ENCODE measurements around the gene KRTAP5-1. TPM values are rescaled to one million over a fixed set of nuclear protein-coding genes. Genes with fewer than 3 reads are reported as not detected.
A peak's percentile ranks its signal among the peaks of the same experiment; 100 is the strongest.

The KRTAP5-1 gene
- total RNA-seq, 1 donor from 2014 or later: not detected

DNA sequence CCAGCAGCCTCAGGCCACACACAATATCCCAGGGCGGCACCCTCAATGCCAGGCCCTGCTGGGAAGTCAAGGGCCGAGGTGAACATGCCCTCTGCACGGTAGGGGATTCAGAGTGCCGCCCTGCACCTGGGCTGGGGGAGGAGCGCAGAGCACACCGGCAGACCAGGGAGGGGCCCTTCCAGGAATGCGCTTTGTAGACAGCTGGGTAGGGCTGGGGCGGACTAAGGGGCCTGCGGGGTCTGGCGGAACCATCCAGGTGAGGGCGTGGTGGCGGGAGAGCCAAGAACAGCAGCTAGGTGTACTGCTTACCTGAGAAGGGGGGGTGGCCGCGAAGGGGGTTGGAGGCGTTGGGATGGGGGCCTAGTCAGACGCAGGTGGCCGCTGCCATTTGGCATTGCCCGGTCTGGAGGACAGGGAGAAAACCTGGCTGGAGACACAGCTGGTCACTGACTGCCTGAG is 39.0 kb downstream of the KRTAP5-1 start:
- H3K4me1 Mint-ChIP-seq (ENCODE audit: low read depth): no peaks in the 10 kb centered on the region
- peak; percentile 39 for DNase-seq (ENCODE audit: low spot score, unreplicated experiment)
- no peaks in the 10 kb centered on the region for H3K9me3 Mint-ChIP-seq (ENCODE audit: low read depth)
- peak overlapping the region; percentile 33 for H3K27ac Mint-ChIP-seq
- H3K36me3 Mint-ChIP-seq (ENCODE audit: insufficient read depth): no peaks in the 10 kb centered on the region
- peaks cover 52% of the 10 kb centered on the region for H3K27me3 Mint-ChIP-seq
- TF ChIP-seq, protein P1, sequence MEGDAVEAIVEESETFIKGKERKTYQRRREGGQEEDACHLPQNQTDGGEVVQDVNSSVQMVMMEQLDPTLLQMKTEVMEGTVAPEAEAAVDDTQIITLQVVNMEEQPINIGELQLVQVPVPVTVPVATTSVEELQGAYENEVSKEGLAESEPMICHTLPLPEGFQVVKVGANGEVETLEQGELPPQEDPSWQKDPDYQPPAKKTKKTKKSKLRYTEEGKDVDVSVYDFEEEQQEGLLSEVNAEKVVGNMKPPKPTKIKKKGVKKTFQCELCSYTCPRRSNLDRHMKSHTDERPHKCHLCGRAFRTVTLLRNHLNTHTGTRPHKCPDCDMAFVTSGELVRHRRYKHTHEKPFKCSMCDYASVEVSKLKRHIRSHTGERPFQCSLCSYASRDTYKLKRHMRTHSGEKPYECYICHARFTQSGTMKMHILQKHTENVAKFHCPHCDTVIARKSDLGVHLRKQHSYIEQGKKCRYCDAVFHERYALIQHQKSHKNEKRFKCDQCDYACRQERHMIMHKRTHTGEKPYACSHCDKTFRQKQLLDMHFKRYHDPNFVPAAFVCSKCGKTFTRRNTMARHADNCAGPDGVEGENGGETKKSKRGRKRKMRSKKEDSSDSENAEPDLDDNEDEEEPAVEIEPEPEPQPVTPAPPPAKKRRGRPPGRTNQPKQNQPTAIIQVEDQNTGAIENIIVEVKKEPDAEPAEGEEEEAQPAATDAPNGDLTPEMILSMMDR (IDR thresholded peaks at IDR 0.05; ENCODE audit: unreplicated experiment): no peak
- peak overlapping the region; percentile 45 for H3K4me3 Mint-ChIP-seq (ENCODE audit: low read depth)

DNA sequence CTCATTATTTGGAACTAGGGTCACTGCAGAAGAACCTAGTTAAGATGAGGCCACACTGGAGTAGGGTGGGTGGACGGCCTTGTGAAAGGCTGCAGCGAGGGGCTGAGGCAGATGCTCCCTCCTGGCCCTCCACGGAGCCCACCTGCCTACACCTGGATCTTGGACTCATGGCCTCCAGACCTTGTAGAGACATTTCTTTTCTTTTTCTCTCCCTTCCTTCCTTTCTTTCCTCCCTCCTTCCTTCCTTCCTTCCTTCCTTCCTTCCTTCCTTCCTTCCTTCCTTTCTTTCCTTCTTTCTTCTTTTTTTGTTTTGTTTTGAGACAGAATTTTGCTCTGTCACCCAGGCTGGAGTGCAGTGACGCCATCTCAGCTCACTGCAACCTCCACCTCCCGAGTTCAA is 39.7 kb downstream of the KRTAP5-1 start:
- H3K27me3 Mint-ChIP-seq: peaks cover 52% of the 10 kb centered on the region
- DNase-seq (ENCODE audit: low spot score, unreplicated experiment): no peak
- TF ChIP-seq, protein P1 (IDR thresholded peaks at IDR 0.05; ENCODE audit: unreplicated experiment): no peak
- H3K4me3 Mint-ChIP-seq (ENCODE audit: low read depth): no peak overlapping the region
- no peak overlapping the region for H3K27ac Mint-ChIP-seq
- H3K9me3 Mint-ChIP-seq (ENCODE audit: low read depth): no peaks in the 10 kb centered on the region
- no peaks in the 10 kb centered on the region for H3K36me3 Mint-ChIP-seq (ENCODE audit: insufficient read depth)
- no peaks in the 10 kb centered on the region for H3K4me1 Mint-ChIP-seq (ENCODE audit: low read depth)

DNA sequence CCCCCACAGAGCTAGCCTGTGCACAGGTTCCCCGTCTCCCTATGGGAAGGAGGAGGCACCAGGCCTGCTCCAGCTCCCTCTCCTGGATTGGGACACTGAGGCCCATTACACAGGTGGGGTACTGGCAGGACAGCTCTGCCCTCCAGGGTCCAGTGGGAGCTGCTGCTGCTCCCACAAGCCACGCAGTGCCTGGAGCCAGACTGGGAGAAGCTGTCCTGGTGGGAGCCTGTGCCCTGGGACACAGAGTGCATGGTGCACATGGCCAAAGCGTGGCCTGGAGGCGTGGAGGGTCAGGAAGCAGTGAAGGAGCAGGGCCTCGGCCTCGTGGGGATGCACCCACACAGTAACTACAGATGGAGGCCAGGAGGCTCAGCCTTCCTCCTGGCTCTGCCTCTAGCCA is 40.5 kb downstream of the KRTAP5-1 start:
- Mint-ChIP-seq H3K4me3 (ENCODE audit: low read depth) (no peak overlapping the region), H3K27me3 (peaks cover 52% of the 10 kb centered on the region)

DNA sequence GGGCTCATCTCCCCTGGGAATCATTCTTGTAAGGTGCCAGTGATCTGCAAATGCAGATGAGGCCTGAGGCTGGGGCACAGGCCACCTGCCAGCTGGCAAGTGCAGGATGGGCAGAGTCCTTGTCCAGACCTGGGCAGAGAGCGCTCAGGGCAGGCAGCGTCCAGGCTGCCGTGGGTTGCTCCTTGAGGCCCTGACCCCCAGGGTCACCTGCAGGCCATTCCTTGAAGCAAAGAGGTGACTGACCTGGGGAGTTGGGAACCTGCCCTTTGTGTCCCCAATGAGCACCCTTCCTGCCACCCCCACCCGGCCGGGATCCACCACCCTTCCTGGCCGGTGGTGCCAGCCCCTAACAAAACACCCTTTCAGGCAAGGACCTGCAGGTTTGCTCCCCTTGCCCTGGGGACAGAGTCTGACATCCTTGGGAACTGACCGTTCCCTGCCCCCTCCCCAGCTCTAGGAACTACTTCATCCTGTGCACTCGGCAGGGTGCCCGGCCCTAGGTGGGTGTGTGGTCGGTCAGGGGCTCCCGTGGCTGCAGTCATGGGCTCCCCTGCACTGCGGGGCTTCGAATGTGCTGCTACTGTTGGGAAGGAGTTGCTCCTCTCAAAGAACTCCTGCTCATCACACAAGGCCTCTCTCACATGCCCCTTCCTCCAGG is 41.3 kb downstream of the KRTAP5-1 start:
- Mint-ChIP-seq H3K4me3 (ENCODE audit: low read depth) (no peak overlapping the region), H3K36me3 (ENCODE audit: insufficient read depth) (no peaks in the 10 kb centered on the region), H3K27me3 (peaks cover 48% of the 10 kb centered on the region), H3K9me3 (ENCODE audit: low read depth) (no peaks in the 10 kb centered on the region), H3K4me1 (ENCODE audit: low read depth) (no peaks in the 10 kb centered on the region), H3K27ac (no peak overlapping the region)
- DNase-seq (ENCODE audit: low spot score, unreplicated experiment): no peak
- TF ChIP-seq, protein P1 (IDR thresholded peaks at IDR 0.05; ENCODE audit: unreplicated experiment): no peak

More for the DNA sequence above, 40.5 kb downstream of the KRTAP5-1 start:
- DNase-seq (ENCODE audit: low spot score, unreplicated experiment): no peak
- Mint-ChIP-seq H3K27ac (no peak overlapping the region), H3K4me1 (ENCODE audit: low read depth) (no peaks in the 10 kb centered on the region), H3K9me3 (ENCODE audit: low read depth) (no peaks in the 10 kb centered on the region), H3K36me3 (ENCODE audit: insufficient read depth) (no peaks in the 10 kb centered on the region)
- TF ChIP-seq, protein P1 (IDR thresholded peaks at IDR 0.05; ENCODE audit: unreplicated experiment): no peak

DNA sequence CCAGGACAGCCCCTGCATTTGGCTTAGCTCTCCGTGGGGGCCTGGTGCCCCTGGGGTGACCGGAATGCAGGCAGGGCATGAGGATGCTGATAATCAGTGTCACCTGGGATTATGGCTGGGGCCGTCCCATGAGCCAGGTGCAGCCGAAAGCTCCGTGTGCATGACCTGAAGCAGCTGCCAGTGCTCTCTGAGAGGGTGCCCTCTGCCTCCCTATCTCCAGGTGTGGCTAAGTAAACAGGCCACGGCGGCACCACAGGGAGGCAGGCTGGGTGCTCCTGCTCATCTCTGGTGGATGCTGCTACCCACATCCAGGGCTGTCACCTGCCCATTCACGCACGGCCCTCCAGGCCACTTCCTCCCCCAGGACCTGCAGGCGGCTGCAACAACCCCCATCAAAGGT is 42.8 kb downstream of the KRTAP5-1 start:
- Mint-ChIP-seq H3K4me3 (ENCODE audit: low read depth) (no peak overlapping the region), H3K27me3 (peaks cover 54% of the 10 kb centered on the region), H3K4me1 (ENCODE audit: low read depth) (no peaks in the 10 kb centered on the region), H3K9me3 (ENCODE audit: low read depth) (no peaks in the 10 kb centered on the region), H3K36me3 (ENCODE audit: insufficient read depth) (no peaks in the 10 kb centered on the region), H3K27ac (no peak overlapping the region)
- DNase-seq (ENCODE audit: low spot score, unreplicated experiment): no peak
- TF ChIP-seq, protein P1 (IDR thresholded peaks at IDR 0.05; ENCODE audit: unreplicated experiment): no peak

Measured in progenitor cell of endocrine pancreas (in vitro differentiated cells).